Measurements from ENCODE around the gene SPOCK3. TPM values are rescaled to one million over a fixed set of nuclear protein-coding genes. Genes with fewer than 3 reads are reported as not detected.

The SPOCK3 gene
- 0.10 TPM in 1 of 2 replicates, not detected in the other for total RNA-seq

DNA sequence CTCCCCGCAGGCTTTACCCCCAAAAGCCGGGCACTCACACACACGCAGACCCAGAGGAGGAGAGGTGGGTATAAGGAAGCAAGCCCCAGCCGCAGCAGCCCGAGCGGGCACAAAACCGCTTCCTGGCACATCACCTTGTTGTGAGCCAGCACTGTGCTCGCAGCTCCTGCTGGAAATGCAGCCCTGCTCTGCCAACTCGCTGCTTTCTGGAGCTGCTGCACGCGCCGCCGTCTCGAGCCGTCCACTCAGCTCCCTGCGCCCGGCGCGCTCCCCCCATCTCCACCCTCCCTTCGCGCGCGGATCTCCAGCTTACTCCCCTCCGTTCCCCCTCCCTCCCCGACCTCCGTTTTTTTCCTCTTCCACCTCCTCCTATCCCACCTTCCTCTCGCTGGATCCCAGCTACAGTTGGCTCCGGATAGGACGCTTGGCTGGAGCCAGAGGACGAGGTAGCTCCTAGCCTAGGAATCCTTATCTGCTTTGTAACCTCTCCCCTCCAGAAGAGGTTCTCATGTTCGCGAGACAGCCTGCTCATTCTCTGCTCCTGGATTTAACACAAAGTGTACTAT lies at the start of gene SPOCK3:
Gene SPOCK3, minus strand, starts transcription at position 179 of the 566 bp plus-strand sequence.

Small RNA genes within 50 kb of the gene (small RNA-seq; reads per million reads assigned to genes)
- not detected for gene RNA5SP171

Measured in vein endothelial cell (primary cell).